ENCODE data around the gene PRPF31. TPM values are rescaled to one million over a fixed set of nuclear protein-coding genes. Genes with fewer than 3 reads are reported as not detected.

Gene PRPF31
- total and polyA plus RNA-seq, 2 of the 4 experiments (the other 2 are of a cell fraction), result 65.4 to 66.1 TPM

DNA sequence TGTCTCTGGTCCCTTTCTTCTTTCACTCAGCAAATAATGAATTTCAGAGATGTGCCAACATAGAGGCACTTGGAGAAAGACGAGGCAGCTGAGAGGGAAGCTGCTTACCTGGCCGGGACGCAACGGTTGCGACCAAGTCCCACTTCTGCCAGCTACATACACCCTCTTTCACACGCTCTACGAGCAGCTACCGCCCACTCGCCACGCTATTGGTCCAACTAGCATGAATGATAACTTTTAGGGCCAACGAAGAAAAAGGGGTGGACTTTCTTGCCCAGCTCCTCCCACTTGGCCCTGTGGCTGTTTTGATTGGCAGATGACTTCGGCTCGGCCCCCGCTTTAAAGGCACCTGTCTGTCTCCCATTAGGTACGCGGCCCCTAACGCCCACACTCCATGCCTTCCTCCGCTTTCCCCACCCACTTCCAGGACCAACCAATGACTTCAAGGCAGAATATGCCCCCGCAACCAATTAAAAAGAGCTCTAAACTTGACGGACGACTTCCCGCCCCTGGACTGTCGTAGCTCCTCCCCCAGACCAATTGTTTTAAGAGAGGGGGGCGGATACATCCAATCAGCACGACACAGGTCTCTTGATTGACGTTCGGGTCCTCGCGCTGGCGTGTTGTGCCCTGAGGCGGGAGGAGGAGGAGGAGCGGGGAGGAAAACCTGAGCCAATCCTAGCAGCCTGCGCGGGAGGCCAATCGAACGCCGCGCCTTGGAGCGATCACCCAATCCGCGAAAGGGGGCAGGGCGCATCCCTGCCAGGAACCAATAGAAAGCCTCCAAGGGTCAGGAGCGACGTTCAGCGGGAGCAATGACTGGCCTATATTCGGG, 21.5 kb downstream of the PRPF31 start:
- H3K4ac ChIP-seq (ENCODE audit: low read depth, low read length), result no peak overlapping the region
- no peak overlapping the region for H3K56ac ChIP-seq (ENCODE audit: extremely low read depth, insufficient read depth, low read length)
- no peak overlapping the region for H4K5ac ChIP-seq (ENCODE audit: low read depth, low read length)
- H4K8ac ChIP-seq (ENCODE audit: low read depth in 2 of 2, low read length in 2 of 2), result no peak overlapping the region
- peak overlapping the region; percentile 45 for H3K23ac ChIP-seq (ENCODE audit: low read depth, low read length)
- POLR2A ChIA-PET (ENCODE audit: unreplicated experiment), result interaction anchor here (0.5 to 1.8 kb wide), 6 partner anchors 22 to 269 kb away, joined by 3 to 10 read pairs (median 4); partner anchors contain the start of genes LENG1, MYADM, PRPF31 and RPS9
- H2BK5ac ChIP-seq (ENCODE audit: low read depth, low read length, poor library complexity, severe bottlenecking), result no peak overlapping the region
- BruUV-seq (replicated peaks), result no TSS peak
- peaks cover 40% of the 10 kb centered on the region for H4K20me1 ChIP-seq (ENCODE audit: insufficient read depth, low read length)
- H2AK9ac ChIP-seq (replicated peaks; ENCODE audit: low read depth, low read length, poor library complexity), result peak overlapping the region; percentile 98
- H3K27ac ChIP-seq (ENCODE audit: insufficient read depth, low read length), result no peak overlapping the region; the same call in 1 of the 2 replicates
- dilution Hi-C loops (cut with HindIII; ENCODE audit: low sequenced_read_pairs, unreplicated experiment), result no loop called here
- intact Hi-C loops (cut with micrococcal nuclease), result loop anchor here (1.0 to 2.0 kb wide), 3 partner anchors 22 to 268 kb away; partner anchors contain the start of genes LENG1, PRPF31 and TFPT
- no peak overlapping the region for H2BK15ac ChIP-seq (ENCODE audit: low read depth, low read length)
- peak overlapping the region; percentile 49 for H3K4me3 ChIP-seq (ENCODE audit: insufficient read depth, low read depth, low read length)
- H2AFZ ChIP-seq (replicated peaks; ENCODE audit: low read length, poor library complexity), result peak overlapping the region; percentile 90
- peaks cover 0 to 37% of the 10 kb centered on the region in 2 experiments; a peak in 2 of 4 replicates for H3K79me1 ChIP-seq (ENCODE audit: low read depth in 1 of 2, low read length in 2 of 2)
- peaks cover 16% of the 10 kb centered on the region for H3K9me1 ChIP-seq (ENCODE audit: insufficient read depth, low read length)
- peaks cover 10% of the 10 kb centered on the region for H3K4me1 ChIP-seq (ENCODE audit: control insufficient read depth, insufficient read depth, low read length)
- H3K4me2 ChIP-seq (ENCODE audit: low read depth, low read length), result peak overlapping the region; percentile 80
- H3K36me3 ChIP-seq (ENCODE audit: control insufficient read depth, insufficient read depth, low read length), result peaks cover 8% of the 10 kb centered on the region; the same call in 1 of the 2 replicates
- H3K14ac ChIP-seq (replicated peaks; ENCODE audit: low read depth, low read length), result no peak overlapping the region
- H3K9ac ChIP-seq (ENCODE audit: low read depth, low read length), result peak overlapping the region; percentile 38; the same call in 1 of the 2 replicates
- CTCF ChIA-PET, result no interaction called here
- H3K18ac ChIP-seq (ENCODE audit: low read depth, low read length), result no peak overlapping the region
- no peak overlapping the region for H2AK5ac ChIP-seq (ENCODE audit: low read depth, low read length)
- in situ Hi-C loops (cut with MboI; ENCODE audit: low sequenced_read_pairs), result loop anchor here (25.0 kb wide), 1 partner anchor 1525 kb away; the partner anchor contains the start of gene U2AF2
- H3K9me3 ChIP-seq (ENCODE audit: control insufficient read depth, insufficient read depth, low read length), result no peaks in the 10 kb centered on the region
- TF ChIP-seq FOS (IDR thresholded peaks at IDR 0.05; ENCODE audit: low read depth, low read length) (peak; percentile 95), MXI1 (IDR thresholded peaks at IDR 0.05; ENCODE audit: borderline replicate concordance, low read depth, low read length) (peak; percentile 26; the same call in 1 of the 2 replicates), RCOR1 (IDR thresholded peaks at IDR 0.05; ENCODE audit: insufficient replicate concordance, low read length) (peak; percentile 81), MAZ (IDR thresholded peaks at IDR 0.05; ENCODE audit: borderline replicate concordance, low read depth, low read length) (peak; percentile 59; the same call in 1 of the 2 replicates)
- TF ChIP-seq, protein P1, sequence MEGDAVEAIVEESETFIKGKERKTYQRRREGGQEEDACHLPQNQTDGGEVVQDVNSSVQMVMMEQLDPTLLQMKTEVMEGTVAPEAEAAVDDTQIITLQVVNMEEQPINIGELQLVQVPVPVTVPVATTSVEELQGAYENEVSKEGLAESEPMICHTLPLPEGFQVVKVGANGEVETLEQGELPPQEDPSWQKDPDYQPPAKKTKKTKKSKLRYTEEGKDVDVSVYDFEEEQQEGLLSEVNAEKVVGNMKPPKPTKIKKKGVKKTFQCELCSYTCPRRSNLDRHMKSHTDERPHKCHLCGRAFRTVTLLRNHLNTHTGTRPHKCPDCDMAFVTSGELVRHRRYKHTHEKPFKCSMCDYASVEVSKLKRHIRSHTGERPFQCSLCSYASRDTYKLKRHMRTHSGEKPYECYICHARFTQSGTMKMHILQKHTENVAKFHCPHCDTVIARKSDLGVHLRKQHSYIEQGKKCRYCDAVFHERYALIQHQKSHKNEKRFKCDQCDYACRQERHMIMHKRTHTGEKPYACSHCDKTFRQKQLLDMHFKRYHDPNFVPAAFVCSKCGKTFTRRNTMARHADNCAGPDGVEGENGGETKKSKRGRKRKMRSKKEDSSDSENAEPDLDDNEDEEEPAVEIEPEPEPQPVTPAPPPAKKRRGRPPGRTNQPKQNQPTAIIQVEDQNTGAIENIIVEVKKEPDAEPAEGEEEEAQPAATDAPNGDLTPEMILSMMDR (conservative IDR thresholded peaks at IDR 0.05; ENCODE audit: low read depth, low read length), result no peak
- no peak overlapping the region for H2BK20ac ChIP-seq (ENCODE audit: low read depth, low read length)
- no peak overlapping the region for H2BK120ac ChIP-seq (ENCODE audit: low read depth, low read length)
- 0% methylated on average over 22 of the region's 46 CpGs; no CpG with 5 or more reads in 1 of the 2 experiments for WGBS, 2 experiments (ENCODE audit: extremely low coverage in 2 of 2, insufficient read length in 1 of 2)
- ATAC-seq (ENCODE audit: low read depth), result peak; percentile 87
- no peaks in the 10 kb centered on the region for H3K27me3 ChIP-seq (ENCODE audit: control insufficient read depth, insufficient read depth, low read length)
- peak; percentile 100 for DNase-seq
- no peak overlapping the region for H4K91ac ChIP-seq (ENCODE audit: insufficient read depth, low read depth, low read length)
